Central memory CD4-positive, alpha-beta T cell (primary cell): ENCODE data around the gene PRAME.
"Not testable (repeated sequence)": the region's sequence is repeated elsewhere in the genome, so short reads cannot be mapped to it uniquely, and the experiment has no call there.

Experiments used
- DNase-seq: peaks from one replicate; pipeline ENCODE4 v3.0.0; 2022
- total RNA-seq, 3 experiments: gene quantifications; one replicate each; lab custom pipeline; 2026; lab: John Stamatoyannopoulos, UW

Gene PRAME
- 0 to 0.19 (median 0) reads per million in 3 experiments for total RNA-seq

GRCh38 chr22:22558972-22559603 lies at the start of gene PRAME:
PRAME (minus strand) TSS chr22:22559265; CDS start chr22:22556832, 2,433 bp downstream.
- DNase-seq = peak; percentile 36

GRCh38 chr22:22608022-22608421 lies 49.0 kb upstream of the PRAME start:
- DNase-seq = not testable (repeated sequence)

GRCh38 chr22:22605074-22605404 lies 46.0 kb upstream of the PRAME start:
- DNase-seq = no peak

GRCh38 chr22:22604326-22605073 lies 45.4 kb upstream of the PRAME start:
- DNase-seq = no peak

- no peak for DNase-seq
Observed at GRCh38 chr22:22603470-22603947, 44.4 kb upstream of the PRAME start.

GRCh38 chr22:22600531-22601261 lies 41.6 kb upstream of the PRAME start:
- DNase-seq = no peak

- DNase-seq = no peak
Observed at GRCh38 chr22:22599248-22599647, 40.2 kb upstream of the PRAME start.

GRCh38 chr22:22598144-22598543 lies 39.1 kb upstream of the PRAME start:
- no peak for DNase-seq

- DNase-seq = no peak
Observed at GRCh38 chr22:22595001-22595835, 36.2 kb upstream of the PRAME start.

- DNase-seq = peak; percentile 30
Observed at GRCh38 chr22:22593964-22594656, 35.0 kb upstream of the PRAME start.

GRCh38 chr22:22593250-22593649 lies 34.2 kb upstream of the PRAME start:
- DNase-seq = no peak

- no peak for DNase-seq
Observed at GRCh38 chr22:22591348-22592299, 32.6 kb upstream of the PRAME start.

- no peak for DNase-seq
Observed at GRCh38 chr22:22590136-22590891, 31.2 kb upstream of the PRAME start.

- DNase-seq = no peak
Observed at GRCh38 chr22:22588485-22589164, 29.6 kb upstream of the PRAME start.

- no peak for DNase-seq
Observed at GRCh38 chr22:22587577-22588188, 28.6 kb upstream of the PRAME start.

GRCh38 chr22:22584722-22585121 lies 25.7 kb upstream of the PRAME start:
- DNase-seq = no peak

GRCh38 chr22:22583030-22583429 lies 24.0 kb upstream of the PRAME start:
- no peak for DNase-seq

GRCh38 chr22:22581524-22581923 lies 22.5 kb upstream of the PRAME start:
- DNase-seq = not testable (repeated sequence)
